Measurements from ENCODE around the gene SARDH.

The SARDH gene

GRCh38 chr9:133643978-133644760, 94.0 kb downstream of the SARDH start:
- peaks cover 2% of the 10 kb centered on the region for H3K27me3 ChIP-seq (ENCODE audit: control insufficient read depth, insufficient read depth, low read length)
- H3K27ac ChIP-seq (ENCODE audit: low read depth, low read length) = no peak overlapping the region
- no peak overlapping the region for H3K4me3 ChIP-seq (ENCODE audit: low read length)
- H3K4me1 ChIP-seq (ENCODE audit: control insufficient read depth, insufficient read depth, low read length) = no peaks in the 10 kb centered on the region
- no peaks in the 10 kb centered on the region for H3K36me3 ChIP-seq (ENCODE audit: control insufficient read depth, insufficient read depth, low read length)
- no peak overlapping the region for H3K9ac ChIP-seq (ENCODE audit: low read length)

DNA sequence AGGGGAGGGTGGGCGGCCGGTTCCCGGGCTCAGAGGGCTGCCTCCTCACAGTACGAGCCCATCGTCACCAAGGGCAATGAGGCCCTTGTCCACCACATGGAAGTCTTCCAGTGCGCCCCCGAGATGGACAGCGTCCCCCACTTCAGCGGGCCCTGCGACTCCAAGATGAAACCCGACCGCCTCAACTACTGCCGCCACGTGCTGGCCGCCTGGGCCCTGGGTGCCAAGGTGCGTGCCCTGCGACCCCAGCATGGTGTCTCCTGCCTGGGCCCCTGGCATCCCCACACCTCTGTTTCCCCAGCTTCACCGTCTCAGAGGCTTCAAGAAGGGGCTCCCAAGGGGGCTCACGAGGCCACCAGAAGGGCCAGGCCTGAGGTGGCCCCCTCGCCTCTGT, 94.8 kb downstream of the SARDH start:
- H3K4me1 ChIP-seq (ENCODE audit: control insufficient read depth, insufficient read depth, low read length) = no peaks in the 10 kb centered on the region
- H3K27ac ChIP-seq (ENCODE audit: low read depth, low read length) = no peak overlapping the region
- H3K27me3 ChIP-seq (ENCODE audit: control insufficient read depth, insufficient read depth, low read length) = peaks cover 2% of the 10 kb centered on the region
- no peak overlapping the region for H3K4me3 ChIP-seq (ENCODE audit: low read length)
- no peaks in the 10 kb centered on the region for H3K36me3 ChIP-seq (ENCODE audit: control insufficient read depth, insufficient read depth, low read length)
- no peak overlapping the region for H3K9ac ChIP-seq (ENCODE audit: low read length)

- no peak overlapping the region for H3K27ac ChIP-seq (ENCODE audit: low read depth, low read length)
These were observed 95.3 kb downstream of the SARDH start for GRCh38 chr9:133642708-133643361.

GRCh38 chr9:133641861-133642595, 96.1 kb downstream of the SARDH start:
- no peak overlapping the region for H3K4me3 ChIP-seq (ENCODE audit: low read length)
- H3K27ac ChIP-seq (ENCODE audit: low read depth, low read length) = no peak overlapping the region
- H3K9ac ChIP-seq (ENCODE audit: low read length) = no peak overlapping the region
- H3K4me1 ChIP-seq (ENCODE audit: control insufficient read depth, insufficient read depth, low read length) = no peaks in the 10 kb centered on the region
- no peaks in the 10 kb centered on the region for H3K36me3 ChIP-seq (ENCODE audit: control insufficient read depth, insufficient read depth, low read length)
- H3K27me3 ChIP-seq (ENCODE audit: control insufficient read depth, insufficient read depth, low read length) = peaks cover 2% of the 10 kb centered on the region

More at GRCh38 chr9:133642708-133643361, 95.3 kb downstream of the SARDH start:
- no peak overlapping the region for H3K4me3 ChIP-seq (ENCODE audit: low read length)
- no peaks in the 10 kb centered on the region for H3K4me1 ChIP-seq (ENCODE audit: control insufficient read depth, insufficient read depth, low read length)
- H3K9ac ChIP-seq (ENCODE audit: low read length) = no peak overlapping the region
- H3K36me3 ChIP-seq (ENCODE audit: control insufficient read depth, insufficient read depth, low read length) = no peaks in the 10 kb centered on the region
- H3K27me3 ChIP-seq (ENCODE audit: control insufficient read depth, insufficient read depth, low read length) = peaks cover 2% of the 10 kb centered on the region

GRCh38 chr9:133641396-133641655, 96.8 kb downstream of the SARDH start:
- no peaks in the 10 kb centered on the region for H3K4me1 ChIP-seq (ENCODE audit: control insufficient read depth, insufficient read depth, low read length)
- peaks cover 2% of the 10 kb centered on the region for H3K27me3 ChIP-seq (ENCODE audit: control insufficient read depth, insufficient read depth, low read length)
- H3K36me3 ChIP-seq (ENCODE audit: control insufficient read depth, insufficient read depth, low read length) = no peaks in the 10 kb centered on the region
- H3K4me3 ChIP-seq (ENCODE audit: low read length) = no peak overlapping the region
- no peak overlapping the region for H3K27ac ChIP-seq (ENCODE audit: low read depth, low read length)
- H3K9ac ChIP-seq (ENCODE audit: low read length) = no peak overlapping the region

DNA sequence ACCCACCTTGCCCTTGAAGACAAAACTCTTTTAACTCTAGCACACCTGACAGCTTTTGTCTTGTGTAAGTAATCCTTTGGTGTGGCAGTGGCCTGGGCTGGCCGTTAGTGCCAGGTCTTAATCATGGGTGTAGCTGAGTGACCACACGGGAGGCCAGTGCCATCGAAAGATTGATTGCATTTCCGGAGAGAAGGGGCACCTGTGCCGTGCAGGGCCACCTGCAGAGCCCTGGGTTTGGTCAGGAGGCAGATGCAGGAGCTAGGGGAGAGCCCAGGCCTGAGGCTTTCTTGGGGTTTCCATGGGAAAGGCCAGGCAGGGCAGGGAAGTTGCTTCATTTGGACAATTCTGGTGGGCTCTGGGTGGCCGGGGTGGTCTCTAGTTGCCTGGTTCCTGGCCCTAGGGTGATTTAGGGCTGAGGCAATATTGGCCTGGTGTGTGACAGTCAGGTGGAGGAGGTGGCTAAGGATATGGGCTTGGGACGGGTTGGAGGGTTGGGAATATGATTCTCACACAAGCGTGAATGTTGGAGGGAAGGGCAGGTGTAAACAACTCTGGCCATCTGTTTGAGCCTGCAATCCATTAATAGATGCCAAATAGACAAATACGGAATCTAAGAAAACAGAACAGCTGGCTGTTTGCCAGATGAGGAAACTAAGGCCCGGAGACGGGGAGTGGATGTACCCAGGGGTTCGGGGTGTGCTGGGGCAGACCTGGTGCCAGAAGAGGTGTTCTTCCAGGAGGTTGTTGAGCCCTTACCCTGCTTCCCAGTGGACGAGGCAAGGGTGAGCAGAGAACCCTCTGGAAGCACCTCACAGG, 97.4 kb downstream of the SARDH start:
- peaks cover 2% of the 10 kb centered on the region for H3K27me3 ChIP-seq (ENCODE audit: control insufficient read depth, insufficient read depth, low read length)
- H3K4me3 ChIP-seq (ENCODE audit: low read length) = no peak overlapping the region
- no peak overlapping the region for H3K27ac ChIP-seq (ENCODE audit: low read depth, low read length)
- no peaks in the 10 kb centered on the region for H3K36me3 ChIP-seq (ENCODE audit: control insufficient read depth, insufficient read depth, low read length)
- H3K4me1 ChIP-seq (ENCODE audit: control insufficient read depth, insufficient read depth, low read length) = no peaks in the 10 kb centered on the region
- H3K9ac ChIP-seq (ENCODE audit: low read length) = no peak overlapping the region

DNA sequence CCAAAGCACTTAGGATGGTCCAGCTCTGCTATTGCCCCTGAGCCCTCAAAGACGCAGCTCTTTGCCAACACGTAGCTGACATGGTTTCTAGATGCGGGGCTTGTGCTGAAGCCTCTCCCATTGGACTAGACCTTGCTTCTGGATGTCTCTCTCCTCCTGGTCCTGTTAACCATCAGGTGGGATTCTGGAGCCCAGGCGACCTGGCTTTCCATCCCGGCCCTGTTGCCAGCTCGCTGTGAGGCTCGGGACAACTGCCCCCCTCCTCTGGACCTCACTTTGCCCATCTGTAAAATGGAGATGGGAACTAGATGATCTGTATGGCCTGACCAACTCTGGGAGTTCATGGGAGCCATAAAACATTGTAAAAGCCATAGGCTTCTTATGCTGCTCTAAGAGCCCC, 98.0 kb downstream of the SARDH start:
- peaks cover 2% of the 10 kb centered on the region for H3K27me3 ChIP-seq (ENCODE audit: control insufficient read depth, insufficient read depth, low read length)

GRCh38 chr9:133639613-133640012, 98.5 kb downstream of the SARDH start:
- no peak overlapping the region for H3K9ac ChIP-seq (ENCODE audit: low read length)
- no peaks in the 10 kb centered on the region for H3K36me3 ChIP-seq (ENCODE audit: control insufficient read depth, insufficient read depth, low read length)
- H3K27ac ChIP-seq (ENCODE audit: low read depth, low read length) = no peak overlapping the region
- no peaks in the 10 kb centered on the region for H3K4me1 ChIP-seq (ENCODE audit: control insufficient read depth, insufficient read depth, low read length)
- no peaks in the 10 kb centered on the region for H3K27me3 ChIP-seq (ENCODE audit: control insufficient read depth, insufficient read depth, low read length)
- no peak overlapping the region for H3K4me3 ChIP-seq (ENCODE audit: low read length)

More for the DNA sequence above, 98.0 kb downstream of the SARDH start:
- Histone ChIP-seq H3K9ac (ENCODE audit: low read length) (no peak overlapping the region), H3K4me1 (ENCODE audit: control insufficient read depth, insufficient read depth, low read length) (no peaks in the 10 kb centered on the region), H3K27ac (ENCODE audit: low read depth, low read length) (no peak overlapping the region), H3K36me3 (ENCODE audit: control insufficient read depth, insufficient read depth, low read length) (no peaks in the 10 kb centered on the region), H3K4me3 (ENCODE audit: low read length) (no peak overlapping the region)

DNA sequence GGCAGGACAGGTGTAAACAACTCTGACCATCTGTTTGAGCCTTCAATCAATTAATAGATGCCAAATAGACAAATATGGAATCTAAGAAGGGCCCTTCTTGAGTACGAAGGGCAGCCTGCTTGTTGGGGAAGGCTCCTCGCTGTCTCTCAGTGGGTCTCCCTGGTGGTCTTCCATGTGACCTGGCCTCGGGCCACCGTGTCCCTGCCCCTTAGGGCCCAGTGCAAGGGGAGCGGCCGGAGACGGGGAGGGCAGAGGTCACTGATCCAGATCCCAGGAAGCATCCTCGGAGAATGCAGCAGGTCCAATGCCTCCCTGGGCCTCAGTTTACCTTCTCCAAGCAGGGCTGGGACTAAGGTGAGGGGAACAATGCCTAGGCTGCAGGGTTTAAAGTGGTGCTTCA, 99.4 kb downstream of the SARDH start:
- no peak overlapping the region for H3K27ac ChIP-seq (ENCODE audit: low read depth, low read length)
- no peaks in the 10 kb centered on the region for H3K36me3 ChIP-seq (ENCODE audit: control insufficient read depth, insufficient read depth, low read length)
- no peaks in the 10 kb centered on the region for H3K27me3 ChIP-seq (ENCODE audit: control insufficient read depth, insufficient read depth, low read length)
- H3K4me3 ChIP-seq (ENCODE audit: low read length) = no peak overlapping the region
- no peak overlapping the region for H3K9ac ChIP-seq (ENCODE audit: low read length)
- no peaks in the 10 kb centered on the region for H3K4me1 ChIP-seq (ENCODE audit: control insufficient read depth, insufficient read depth, low read length)

DNA sequence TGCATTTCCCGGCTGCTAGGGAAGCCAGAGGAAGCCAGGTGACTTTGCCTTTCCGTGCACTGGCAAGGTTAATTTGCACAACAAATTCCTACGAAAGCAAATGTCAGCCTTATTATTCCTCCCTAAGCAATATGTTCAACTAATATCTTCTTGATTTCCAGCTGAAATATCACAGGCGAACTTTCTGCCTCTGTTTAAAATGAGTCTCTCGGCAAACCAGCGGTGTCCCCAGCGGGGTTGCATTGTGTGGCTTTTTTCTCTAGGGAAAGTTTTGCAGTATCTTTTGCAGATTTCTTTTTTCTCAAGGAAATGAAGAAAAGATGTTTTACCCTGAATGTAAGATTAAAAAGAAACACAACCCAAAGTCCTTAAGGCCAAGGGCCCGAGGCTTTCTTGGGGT, 100.1 kb downstream of the SARDH start:
- no peaks in the 10 kb centered on the region for H3K27me3 ChIP-seq (ENCODE audit: control insufficient read depth, insufficient read depth, low read length)

DNA sequence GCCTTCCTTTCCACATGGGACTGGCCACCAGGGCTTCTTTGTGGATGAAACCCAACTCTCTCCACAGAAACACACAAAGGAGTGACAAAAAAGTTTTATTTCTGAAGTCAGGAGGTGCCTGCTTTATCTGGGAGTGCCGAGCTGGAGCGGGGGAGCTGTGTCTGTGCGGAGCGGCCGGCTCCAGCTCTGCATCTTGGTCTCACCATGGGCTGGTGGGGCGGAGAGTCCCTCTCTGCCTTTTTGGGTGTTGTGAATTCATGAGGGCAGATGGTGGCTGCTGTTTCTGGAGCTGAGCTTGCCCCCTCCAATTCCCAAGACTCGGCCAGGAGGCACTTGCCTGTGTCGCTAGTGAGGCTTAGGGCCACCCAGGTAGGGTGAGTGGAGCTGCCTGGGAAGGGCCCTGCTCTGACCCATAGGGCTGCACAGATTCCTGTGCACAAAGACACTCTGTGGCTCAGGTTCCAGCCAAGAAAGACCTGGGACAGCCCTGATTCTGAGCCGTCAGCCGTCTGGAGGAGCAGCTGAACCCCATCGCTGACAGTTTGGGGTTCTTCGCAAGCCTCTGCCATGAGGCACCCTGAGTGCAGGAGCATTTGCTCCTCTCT, 100.6 kb downstream of the SARDH start:
- Histone ChIP-seq H3K4me1 (ENCODE audit: control insufficient read depth, insufficient read depth, low read length) (no peaks in the 10 kb centered on the region), H3K27me3 (ENCODE audit: control insufficient read depth, insufficient read depth, low read length) (no peaks in the 10 kb centered on the region), H3K36me3 (ENCODE audit: control insufficient read depth, insufficient read depth, low read length) (no peaks in the 10 kb centered on the region), H3K27ac (ENCODE audit: low read depth, low read length) (no peak overlapping the region), H3K4me3 (ENCODE audit: low read length) (no peak overlapping the region), H3K9ac (ENCODE audit: low read length) (no peak overlapping the region)

More for the DNA sequence above, 100.1 kb downstream of the SARDH start:
- H3K4me1 ChIP-seq (ENCODE audit: control insufficient read depth, insufficient read depth, low read length) = no peaks in the 10 kb centered on the region
- H3K27ac ChIP-seq (ENCODE audit: low read depth, low read length) = no peak overlapping the region
- no peak overlapping the region for H3K4me3 ChIP-seq (ENCODE audit: low read length)
- H3K36me3 ChIP-seq (ENCODE audit: control insufficient read depth, insufficient read depth, low read length) = no peaks in the 10 kb centered on the region
- no peak overlapping the region for H3K9ac ChIP-seq (ENCODE audit: low read length)

GRCh38 chr9:133636902-133637301, 101.2 kb downstream of the SARDH start:
- H3K27ac ChIP-seq (ENCODE audit: low read depth, low read length) = no peak overlapping the region
- no peaks in the 10 kb centered on the region for H3K27me3 ChIP-seq (ENCODE audit: control insufficient read depth, insufficient read depth, low read length)
- no peaks in the 10 kb centered on the region for H3K4me1 ChIP-seq (ENCODE audit: control insufficient read depth, insufficient read depth, low read length)
- H3K4me3 ChIP-seq (ENCODE audit: low read length) = no peak overlapping the region
- H3K36me3 ChIP-seq (ENCODE audit: control insufficient read depth, insufficient read depth, low read length) = no peaks in the 10 kb centered on the region
- H3K9ac ChIP-seq (ENCODE audit: low read length) = no peak overlapping the region

Measured in rectal smooth muscle tissue (tissue), 1 donor.